Measurements from ENCODE around the gene SEMA4C.

SEMA4C gene

DNA sequence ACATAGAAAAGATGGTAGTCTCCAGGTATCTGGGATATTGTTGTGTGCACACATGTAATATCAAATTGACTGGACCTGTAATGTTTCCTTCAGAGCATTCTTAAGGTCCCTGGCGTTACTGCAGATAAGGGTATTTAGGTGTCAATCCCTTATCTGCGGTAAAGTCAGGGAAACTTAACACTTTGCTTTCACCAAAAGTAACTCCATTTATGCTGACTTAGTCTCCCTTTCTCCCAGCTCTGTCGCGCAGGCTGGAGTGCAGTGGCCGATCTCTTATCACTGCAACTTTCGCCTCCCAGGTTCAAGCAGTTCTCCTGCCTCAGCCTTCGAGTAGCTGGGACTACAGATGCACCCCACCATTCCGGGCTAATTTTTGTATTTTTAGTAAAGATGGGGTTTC is 52.0 kb downstream of the SEMA4C start:
- DNase-seq = no peak

- DNase-seq = no peak
Measured at GRCh38 chr2:96816836-96817702, 52.8 kb downstream of the SEMA4C start.

GRCh38 chr2:96816127-96816835 is 53.6 kb downstream of the SEMA4C start, which contains the start of gene CNNM3:
CNNM3 (plus strand) TSS chr2:96816268; CDS start chr2:96816278, 10 bp downstream.
- DNase-seq = peak; percentile 98

DNA sequence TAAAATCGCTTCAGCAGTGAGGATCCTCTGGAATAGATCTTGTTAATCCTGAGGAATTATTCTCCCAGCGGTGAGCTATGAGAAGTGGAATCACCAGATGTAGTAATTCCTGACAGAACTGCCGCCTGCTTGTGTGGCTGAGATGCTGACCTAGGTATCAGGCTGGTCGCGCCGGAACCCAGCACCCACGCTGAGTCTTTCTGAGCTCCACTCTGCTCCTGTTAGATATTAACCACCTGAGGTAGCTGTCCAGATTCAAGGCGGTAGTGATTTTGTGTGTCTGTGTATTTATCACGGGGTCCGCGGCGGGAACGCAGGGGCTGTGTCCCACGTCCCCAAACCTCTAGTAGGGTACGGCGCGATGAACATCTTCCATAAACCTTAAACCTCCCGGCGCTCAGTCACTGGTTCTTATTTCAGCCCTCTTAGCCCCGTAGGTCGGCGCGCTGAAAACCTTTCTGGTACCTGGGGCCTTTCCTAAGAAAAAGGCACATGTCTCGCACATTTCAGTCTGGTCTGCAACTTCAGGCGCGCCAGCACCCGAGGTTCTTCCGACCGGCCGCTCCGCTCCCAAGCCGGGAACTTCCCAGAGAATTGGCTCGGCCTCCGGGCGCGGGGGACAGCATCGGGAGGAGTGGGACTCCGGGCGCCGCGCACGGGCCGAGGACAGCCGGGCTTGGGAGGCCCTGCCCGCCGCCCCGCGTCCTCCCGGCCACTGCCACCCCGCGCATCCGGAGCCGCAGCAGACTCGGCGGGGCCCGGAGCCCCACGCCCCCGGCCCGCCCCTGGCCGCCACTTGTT is 54.4 kb downstream of the SEMA4C start:
- no peak for DNase-seq

DNA sequence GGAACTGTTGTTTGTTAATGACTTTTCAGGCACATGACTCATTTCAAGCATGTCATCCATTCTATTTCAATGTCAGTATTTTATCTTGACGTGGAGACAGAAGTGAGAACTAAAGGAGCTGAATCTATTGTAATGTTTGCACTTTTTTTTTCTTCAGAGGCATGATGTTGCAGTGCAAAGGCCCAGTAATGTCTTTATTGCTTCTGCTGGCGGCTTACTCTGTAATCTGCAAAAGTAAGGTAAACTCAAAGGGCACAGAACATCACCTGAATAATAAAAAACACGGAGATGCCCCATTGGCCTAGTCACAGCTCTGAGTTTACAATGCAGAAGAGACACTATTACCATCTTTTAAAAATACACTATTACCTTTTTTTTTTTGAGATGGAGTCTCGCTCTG is 56.2 kb downstream of the SEMA4C start:
- DNase-seq = no peak

DNA sequence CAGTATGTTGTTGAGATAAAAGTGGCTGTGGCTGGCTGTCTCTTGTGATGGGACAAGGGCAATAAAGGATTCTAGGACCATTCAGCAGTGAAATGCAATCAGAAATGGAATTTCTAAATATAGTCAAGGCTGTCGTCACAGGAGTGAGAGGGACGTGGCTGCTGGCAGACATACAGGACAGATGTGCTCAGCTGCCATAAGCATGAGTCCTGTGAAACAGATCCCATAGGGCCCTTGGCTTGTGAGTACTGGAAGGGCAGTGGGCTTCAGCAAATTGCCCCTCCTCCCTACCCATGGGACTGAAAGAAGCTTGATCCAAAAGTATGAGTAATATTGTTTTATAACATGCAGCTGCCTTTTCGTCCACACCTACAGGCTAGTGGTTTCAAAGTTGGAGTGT is 58.0 kb downstream of the SEMA4C start:
- no peak for DNase-seq

DNA sequence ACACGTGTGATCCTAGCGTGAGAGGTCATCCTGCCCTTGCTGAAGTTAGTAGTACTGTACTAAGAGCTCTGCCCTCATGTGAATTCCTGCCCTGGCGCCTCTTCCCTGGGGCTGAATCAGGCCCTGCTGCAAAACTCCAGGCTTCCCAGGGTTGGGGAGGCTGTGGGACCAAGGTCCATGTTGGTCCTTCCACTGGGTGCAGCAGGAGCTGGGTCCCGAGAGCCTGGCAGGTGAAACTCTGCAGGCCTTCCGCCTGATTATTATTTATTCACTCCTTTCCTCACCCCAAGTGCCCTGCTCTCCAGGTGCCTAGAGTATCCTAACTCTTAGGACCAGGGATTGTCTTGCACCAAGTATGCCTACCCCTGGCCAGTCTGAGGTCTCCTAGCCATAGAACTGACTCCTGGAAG is 59.1 kb downstream of the SEMA4C start:
- no peak for DNase-seq

GRCh38 chr2:96809951-96810782 is 59.7 kb downstream of the SEMA4C start:
- no peak for DNase-seq
